H1 (cell line): Measurements from ENCODE around the gene KCNMA1. TPM values are rescaled to one million over a fixed set of nuclear protein-coding genes. Genes with fewer than 3 reads are reported as not detected.

ENCODE experiments used
- CTCF ChIA-PET: fragments of 300-600 bp; sonication (Branson Sonifier 250); formaldehyde crosslinking; loops from one replicate; lab custom pipeline; 2021; ENCODE audit not compliant: partially characterized antibody; lab: Charles Lee
- POLR2A ChIA-PET: fragments of 300-600 bp; sonication (Branson Sonifier 250); formaldehyde crosslinking; loops from one replicate; lab custom pipeline; 2021; ENCODE audit warnings: inconsistent platforms; ENCODE audit not compliant: partially characterized antibody; lab: Charles Lee
- DNase-seq, 2 experiments: peaks; one replicate each; pipeline versions ENCODE4 v3.0.0 to v3.0.0-alpha.2; 2010 to 2022; ENCODE audit warnings: low spot score in 2 of 2, low read depth in 1 of 2, mixed read lengths in 1 of 2
- FAIRE-seq: peaks from 2 replicates; lab custom pipeline; 2011; peaks lifted over from hg19 to GRCh38; lab: Jason Lieb, UNC
- H2AFZ ChIP-seq: 2 replicates; pipeline ENCODE4 v1.8.1; 2012; ENCODE audit warnings: low read length, inconsistent platforms
- H2AK5ac ChIP-seq: 2 replicates; pipeline ENCODE4 v1.6.1; 2013; ENCODE audit warnings: low read depth, low read length
- H2BK120ac ChIP-seq: replicated peaks from 2 replicates; pipeline ENCODE3; 2013; ENCODE audit warnings: low read depth, low read length, inconsistent platforms
- H2BK12ac ChIP-seq: 2 replicates; pipeline ENCODE4 v1.6.1; 2013; ENCODE audit warnings: low read depth, low read length
- H2BK15ac ChIP-seq: 2 replicates; pipeline ENCODE4 v1.6.1; 2013; ENCODE audit warnings: low read length
- H2BK20ac ChIP-seq: 2 replicates; pipeline ENCODE4 v1.6.1; 2013; ENCODE audit warnings: low read length
- H2BK5ac ChIP-seq: 2 replicates; pipeline ENCODE4 v1.6.1; 2013; ENCODE audit warnings: low read depth, low read length
- H3K14ac ChIP-seq: 2 replicates; pipeline ENCODE4 v1.6.1; 2013; ENCODE audit warnings: inconsistent platforms; ENCODE audit not compliant: insufficient read length
- H3K18ac ChIP-seq: 2 replicates; pipeline ENCODE4 v1.6.1; 2013; ENCODE audit warnings: low read length; ENCODE audit errors: extremely low read depth
- H3K23ac ChIP-seq: 2 replicates; pipeline ENCODE4 v1.6.1; 2013; ENCODE audit warnings: inconsistent platforms; ENCODE audit not compliant: insufficient read length
- H3K23me2 ChIP-seq: 2 replicates; pipeline ENCODE4 v1.6.1; 2013; ENCODE audit warnings: low read depth, low read length
- H3K27ac ChIP-seq: 2 replicates; pipeline ENCODE4 v1.6.1; 2011; ENCODE audit warnings: low read depth, low read length, inconsistent platforms
- H3K27me3 ChIP-seq, 4 experiments: replicated peaks in 1 of 4; 1 replicate in 1 of 4; 2 replicates in 3 of 4; pipeline versions ENCODE4 v1.6.1 to v1.8.1; 2011 to 2013; ENCODE audit warnings: low read length in 3 of 4, mild to moderate bottlenecking in 3 of 4, inconsistent platforms in 2 of 4, mixed read lengths in 2 of 4, moderate library complexity in 1 of 4; ENCODE audit not compliant: control insufficient read depth in 3 of 4, insufficient read depth in 3 of 4; ENCODE audit errors: extremely low read depth in 1 of 4
- H3K36me3 ChIP-seq, 4 experiments: 2 replicates each; pipeline versions ENCODE4 v1.6.1 to v1.8.1; 2011 to 2013; ENCODE audit warnings: mild to moderate bottlenecking in 4 of 4, low read length in 3 of 4, moderate library complexity in 2 of 4, control low read depth in 1 of 4, inconsistent platforms in 1 of 4; ENCODE audit not compliant: insufficient read depth in 4 of 4, control insufficient read depth in 2 of 4
- H3K4ac ChIP-seq: replicated peaks from 2 replicates; pipeline ENCODE3; 2013; ENCODE audit warnings: low read length, low read depth, mixed read lengths, inconsistent platforms; ENCODE audit not compliant: insufficient read length
- H3K4me1 ChIP-seq, 4 experiments: replicated peaks in 1 of 4; 1 replicate in 1 of 4; 2 replicates in 3 of 4; pipeline versions ENCODE4 v1.6.1 to v1.8.1; 2011 to 2013; ENCODE audit warnings: low read length in 3 of 4, inconsistent platforms in 2 of 4, mixed read lengths in 1 of 4; ENCODE audit not compliant: insufficient read depth in 4 of 4, control insufficient read depth in 3 of 4
- H3K4me2 ChIP-seq, 2 experiments: 2 replicates each; pipeline versions ENCODE4 v1.6.1 to v1.8.1; 2011 to 2013; ENCODE audit warnings: low read depth in 2 of 2, low read length in 2 of 2, control low read depth in 1 of 2, inconsistent platforms in 1 of 2, mild to moderate bottlenecking in 1 of 2; ENCODE audit not compliant: insufficient read depth in 1 of 2
- H3K4me3 ChIP-seq, 4 experiments: fragments of 200-600, 300-600 bp in 1 of 4; sonication (generic), shearing (Covaris generic), sonication (Bioruptor Twin) in 1 of 4; 2 replicates each; pipeline versions ENCODE4 v1.5.1 to v1.8.1; 2011 to 2016; ENCODE audit warnings: low read length in 4 of 4, low read depth in 3 of 4, control low read depth in 2 of 4, inconsistent platforms in 2 of 4, mild to moderate bottlenecking in 2 of 4, mixed read lengths in 1 of 4, moderate library complexity in 1 of 4; ENCODE audit not compliant: insufficient read depth in 2 of 4; ENCODE audit errors: extremely low read depth in 1 of 4
- H3K56ac ChIP-seq: replicated peaks from 2 replicates; pipeline ENCODE3; 2013; ENCODE audit warnings: low read depth, mild to moderate bottlenecking, mixed read lengths, low read length, inconsistent platforms; ENCODE audit not compliant: insufficient read length
- H3K79me1 ChIP-seq: 2 replicates; pipeline ENCODE4 v1.6.1; 2013; ENCODE audit warnings: low read depth, low read length, control low read depth
- H3K79me2 ChIP-seq, 2 experiments: 2 replicates each; pipeline versions ENCODE4 v1.6.1 to v1.8.1; 2012 to 2013; ENCODE audit warnings: low read length in 2 of 2, mild to moderate bottlenecking in 2 of 2, inconsistent platforms in 1 of 2; ENCODE audit not compliant: insufficient read depth in 2 of 2, control insufficient read depth in 1 of 2
- H3K9ac ChIP-seq, 4 experiments: replicated peaks in 1 of 4; 1 replicate in 1 of 4; 2 replicates in 3 of 4; pipeline versions ENCODE4 v1.6.1 to v1.8.1; 2011 to 2013; ENCODE audit warnings: low read depth in 3 of 4, low read length in 3 of 4, control low read depth in 2 of 4, mild to moderate bottlenecking in 2 of 4, moderate library complexity in 2 of 4, inconsistent platforms in 1 of 4; ENCODE audit errors: extremely low read depth in 1 of 4
- H3K9me3 ChIP-seq, 2 experiments: 2 replicates each; pipeline versions ENCODE4 v1.6.1 to v1.8.1; 2012 to 2013; ENCODE audit warnings: mild to moderate bottlenecking in 2 of 2, moderate library complexity in 2 of 2, control low read depth in 1 of 2, inconsistent platforms in 1 of 2, low read depth in 1 of 2, low read length in 1 of 2, mixed read lengths in 1 of 2; ENCODE audit not compliant: insufficient read depth in 2 of 2
- H4K20me1 ChIP-seq, 2 experiments: replicated peaks in 1 of 2; 2 replicates each; pipeline versions ENCODE3 to v1.8.1; 2011 to 2013; ENCODE audit warnings: inconsistent platforms in 2 of 2, low read length in 2 of 2, mild to moderate bottlenecking in 1 of 2; ENCODE audit not compliant: insufficient read depth in 2 of 2, control insufficient read depth in 1 of 2
- H4K5ac ChIP-seq: 2 replicates; pipeline ENCODE4 v1.6.1; 2013; ENCODE audit warnings: low read length, low read depth, mixed read lengths, inconsistent platforms; ENCODE audit not compliant: insufficient read length
- H4K8ac ChIP-seq: 2 replicates; pipeline ENCODE4 v1.8.0; 2013; ENCODE audit warnings: mild to moderate bottlenecking, moderate library complexity, low read length, inconsistent platforms; ENCODE audit not compliant: insufficient read depth; ENCODE audit errors: extremely low read depth
- H4K91ac ChIP-seq: replicated peaks from 2 replicates; pipeline ENCODE3; 2013; ENCODE audit warnings: low read length, mixed read lengths, inconsistent platforms; ENCODE audit not compliant: insufficient read length
- ASH2L ChIP-seq: fragments of 200-600, 300-600 bp; sonication (generic); IDR thresholded peaks from one replicate; pipeline ENCODE4 v1.7.1; 2017; ENCODE audit warnings: low read length
- ATF3 ChIP-seq: IDR thresholded peaks from 2 replicates; pipeline ENCODE4 v1.6.1; 2011; ENCODE audit warnings: low read depth, mild to moderate bottlenecking, low read length; ENCODE audit not compliant: insufficient read depth
- BACH1 ChIP-seq: IDR thresholded peaks from 2 replicates; pipeline ENCODE4 v1.6.1; 2012; ENCODE audit warnings: low read length, improper control_type of control experiment
- BCL11A ChIP-seq, 2 experiments: IDR thresholded peaks; one replicate each; pipeline ENCODE4 v1.6.1; 2011; ENCODE audit warnings: low read depth in 2 of 2, low read length in 2 of 2, mild to moderate bottlenecking in 2 of 2
- BRCA1 ChIP-seq: IDR thresholded peaks from 2 replicates; pipeline ENCODE4 v1.6.1; 2012; ENCODE audit warnings: low read depth, low read length, improper control_type of control experiment
- CHD2 ChIP-seq: IDR thresholded peaks from 2 replicates; pipeline ENCODE4 v1.6.1; 2012; ENCODE audit warnings: low read length, improper control_type of control experiment
- EZH2 ChIP-seq: fragments of 200-600 bp; sonication (generic); IDR thresholded peaks from 2 replicates; pipeline ENCODE4 v1.7.1; 2012; ENCODE audit warnings: low read depth, mild to moderate bottlenecking, moderate library complexity, low read length, inconsistent platforms; ENCODE audit not compliant: severe bottlenecking
- GABPA ChIP-seq: IDR thresholded peaks from 2 replicates; pipeline ENCODE4 v1.6.1; 2011; ENCODE audit warnings: mild to moderate bottlenecking, low read length, moderate library complexity, borderline replicate concordance; ENCODE audit not compliant: insufficient read depth
- HDAC6 ChIP-seq: IDR thresholded peaks from one replicate; pipeline ENCODE4 v1.7.1; 2012; ENCODE audit warnings: low read depth, mild to moderate bottlenecking, inconsistent platforms, low read length, moderate library complexity
- JUND ChIP-seq: IDR thresholded peaks from 2 replicates; pipeline ENCODE4 v1.6.1; 2011; ENCODE audit warnings: mild to moderate bottlenecking, improper control_type of control experiment, low read length
- KDM5A ChIP-seq: fragments of 200-600 bp; IDR thresholded peaks from 2 replicates; pipeline ENCODE4 v1.7.1; 2012; ENCODE audit warnings: mild to moderate bottlenecking, low read length, inconsistent platforms, mixed read lengths
- POLR2AphosphoS5 ChIP-seq: IDR thresholded peaks from 2 replicates; pipeline ENCODE4 v1.6.1; 2011; ENCODE audit warnings: low read depth, low read length
- SIN3A ChIP-seq, 2 experiments: IDR thresholded peaks in 1 of 2; conservative IDR thresholded peaks in 1 of 2; 2 replicates each; pipeline ENCODE4 v1.6.1; 2011 to 2012; ENCODE audit warnings: low read length in 2 of 2, improper control_type of control experiment in 1 of 2, low read depth in 1 of 2, mild to moderate bottlenecking in 1 of 2
- SUZ12 ChIP-seq: fragments of 200-600 bp; sonication (generic); IDR thresholded peaks from 2 replicates; pipeline ENCODE4 v1.6.1; 2012; ENCODE audit warnings: mild to moderate bottlenecking, inconsistent platforms, low read length, moderate library complexity, mixed read lengths
- WGBS, 2 experiments: shearing (Covaris generic) in 1 of 2; methylation state at CpG; one replicate each; pipeline versions ENCODE4 v1.1.6 to v1.1.7; 2013 to 2015; ENCODE audit warnings: low lambda C conversion rate in 2 of 2, mixed read lengths in 2 of 2, inconsistent platforms in 1 of 2, low coverage in 1 of 2, missing lambda C conversion rate in 1 of 2; ENCODE audit not compliant: insufficient replicate concordance in 2 of 2, insufficient coverage in 1 of 2, insufficient read length in 1 of 2; ENCODE audit errors: extremely low coverage in 1 of 2, missing lambda C conversion rate in 1 of 2; 5-methylcytosine and 5-hydroxymethylcytosine counted together
- polyA plus RNA-seq, 7 experiments: library from polyadenylated mRNA; depleted of rRNA in 3 of 7; stranded (reverse) in 5 of 7; unstranded in 2 of 7; fragments of >200 nt in 5 of 7; fragments of 200-250 nt in 2 of 7; gene quantifications; 1 replicate in 5 of 7; 2 replicates in 1 of 7; 4 replicates in 1 of 7; pipeline versions ENCODE4 v1.2.1 to v1.2.3, GENCODE V29; 2011 to 2013; ENCODE audit warnings: missing spikeins in 2 of 7, mixed read lengths in 2 of 7
- total RNA-seq: library from RNA; stranded (reverse); fragmentation: NEBNext Ultra II Directional; extraction: Animal tissue kit (Norgen Biotek cat#: 25700); gene quantifications from 2 replicates; pipeline ENCODE4 v1.2.1, GENCODE V29; 2021

The KCNMA1 gene
- total and polyA plus RNA-seq, 2 of the 8 experiments (the other 6 are each of a cell fraction or from before 2014, with no cell fraction given), result 10.2 to 11.1 TPM

GRCh38 chr10:76954838-76955237 is 682.8 kb downstream of the KCNMA1 start:
- WGBS, 2 experiments, result 91% methylated on average over 3 of the region's 3 CpGs; no CpG with 5 or more reads in 1 of the 2 experiments

More at GRCh38 chr10:76954838-76955237, 682.8 kb downstream of the KCNMA1 start:
- no peaks in the 10 kb centered on the region for H3K79me2 ChIP-seq
- no peak overlapping the region for H4K8ac ChIP-seq
- no peak overlapping the region for H3K4me3 ChIP-seq
- FAIRE-seq, result no peak
- H3K79me1 ChIP-seq, result no peaks in the 10 kb centered on the region
- no peak overlapping the region for H3K18ac ChIP-seq
- no peak overlapping the region for H2BK20ac ChIP-seq
- no peaks in the 10 kb centered on the region for H3K27me3 ChIP-seq
- H3K4ac ChIP-seq, result no peak overlapping the region
- H2AK5ac ChIP-seq, result no peak overlapping the region
- no peaks in the 10 kb centered on the region for H3K23me2 ChIP-seq
- no peak overlapping the region for H2BK5ac ChIP-seq
- no peak overlapping the region for H2AFZ ChIP-seq
- no peak overlapping the region for H4K5ac ChIP-seq
- ChIA-PET CTCF (no interaction called here), POLR2A (no interaction called here)
- no peaks in the 10 kb centered on the region for H3K4me1 ChIP-seq
- no peak overlapping the region for H3K27ac ChIP-seq
- no peak overlapping the region for H3K23ac ChIP-seq
- no peak overlapping the region for H2BK12ac ChIP-seq
- no peaks in the 10 kb centered on the region for H3K36me3 ChIP-seq
- no peak overlapping the region for H3K56ac ChIP-seq
- TF ChIP-seq ATF3, result no peak
- TF ChIP-seq ASH2L, result no peak
- TF ChIP-seq KDM5A, result no peak
- TF ChIP-seq SUZ12, result no peak
- no peak for TF ChIP-seq JUND
- TF ChIP-seq SIN3A (conservative IDR thresholded peaks at IDR 0.05 in 1 of 2, IDR thresholded peaks at IDR 0.05 in 1 of 2; ENCODE audit: low read depth in 1 of 2, low read length in 2 of 2), result no peak
- no peak for TF ChIP-seq BRCA1
- no peak for TF ChIP-seq CHD2
- no peak for TF ChIP-seq GABPA
- TF ChIP-seq BCL11A (IDR thresholded peaks at IDR 0.05; ENCODE audit: low read depth in 2 of 2, low read length in 2 of 2), result no peak
- TF ChIP-seq BACH1, result no peak
- no peak for TF ChIP-seq EZH2
- no peak for TF ChIP-seq HDAC6
- TF ChIP-seq POLR2AphosphoS5, result no peak
- H3K4me2 ChIP-seq, result no peak overlapping the region
- H3K14ac ChIP-seq, result no peak overlapping the region
- no peak overlapping the region for H4K91ac ChIP-seq
- H4K20me1 ChIP-seq, result no peaks in the 10 kb centered on the region
- no peak overlapping the region for H3K9ac ChIP-seq
- no peak overlapping the region for H2BK15ac ChIP-seq
- DNase-seq, result no peak
- no peaks in the 10 kb centered on the region for H3K9me3 ChIP-seq
- H2BK120ac ChIP-seq, result no peak overlapping the region
